ENCODE results near the gene PLEKHA7. TPM values are rescaled to one million over a fixed set of nuclear protein-coding genes. Genes with fewer than 3 reads are reported as not detected.

The PLEKHA7 gene
- total RNA-seq, 2 experiments from 2014 or later = 0.13 TPM; not detected in 1

- H3K9me3 ChIP-seq (ENCODE audit: low read length) = no peaks in the 10 kb centered on the region
- TF ChIP-seq EZH2phosphoT487 (IDR thresholded peaks at IDR 0.05; ENCODE audit: borderline replicate concordance, low read depth, low read length) (no peak), CTCF (conservative IDR thresholded peaks at IDR 0.05; ENCODE audit: low read length) (no peak)
- no TSS peak for BruUV-seq (replicated peaks)
- no peaks in the 10 kb centered on the region for H3K4me1 ChIP-seq (ENCODE audit: insufficient read depth, low read length, poor library complexity, severe bottlenecking)
- no peak overlapping the region for H3K27ac ChIP-seq (ENCODE audit: low read depth, low read length, poor library complexity, severe bottlenecking)
- no peak overlapping the region for H2AFZ ChIP-seq (ENCODE audit: low read length)
- CTCF ChIA-PET (ENCODE audit: unreplicated experiment) = no interaction called here
- H3K4me2 ChIP-seq (ENCODE audit: low read length) = no peak overlapping the region
- H3K79me2 ChIP-seq (ENCODE audit: insufficient read depth, low read depth, low read length) = no peaks in the 10 kb centered on the region
- H3K4me3 ChIP-seq (ENCODE audit: low read depth, low read length, poor library complexity, severe bottlenecking) = no peak overlapping the region
- H4K20me1 ChIP-seq (ENCODE audit: insufficient read depth, low read length) = no peaks in the 10 kb centered on the region
- DNase-seq (ENCODE audit: low spot score) = no peak
- H3K9me2 ChIP-seq (ENCODE audit: insufficient read depth, low read length) = no peaks in the 10 kb centered on the region
- intact Hi-C loops (cut with micrococcal nuclease; ENCODE audit: unreplicated experiment) = no loop called here
- H3K36me3 ChIP-seq (ENCODE audit: insufficient read depth, low read length) = no peaks in the 10 kb centered on the region
- POLR2A ChIA-PET = interaction anchor here (0.6 to 1.6 kb wide), 3 partner anchors 9 to 21 kb away, joined by 3 to 9 read pairs (median 3); no protein-coding TSS in a partner anchor
Observed at GRCh38 chr11:16816358-16817270, 197.6 kb downstream of the PLEKHA7 start.

GRCh38 chr11:16815047-16815767 is 199.0 kb downstream of the PLEKHA7 start:
- Histone ChIP-seq H3K9me2 (ENCODE audit: insufficient read depth, low read length) (no peaks in the 10 kb centered on the region), H3K79me2 (ENCODE audit: insufficient read depth, low read depth, low read length) (no peaks in the 10 kb centered on the region), H3K4me3 (ENCODE audit: low read depth, low read length, poor library complexity, severe bottlenecking) (no peak overlapping the region), H2AFZ (ENCODE audit: low read length) (no peak overlapping the region), H3K4me1 (ENCODE audit: insufficient read depth, low read length, poor library complexity, severe bottlenecking) (no peaks in the 10 kb centered on the region), H3K9me3 (ENCODE audit: low read length) (no peaks in the 10 kb centered on the region), H3K4me2 (ENCODE audit: low read length) (no peak overlapping the region), H4K20me1 (ENCODE audit: insufficient read depth, low read length) (no peaks in the 10 kb centered on the region), H3K36me3 (ENCODE audit: insufficient read depth, low read length) (no peaks in the 10 kb centered on the region), H3K27ac (ENCODE audit: low read depth, low read length, poor library complexity, severe bottlenecking) (no peak overlapping the region)
- CTCF ChIA-PET (ENCODE audit: unreplicated experiment) = interaction anchor here (0.6 kb wide), 1 partner anchor 134 kb away, joined by 3 read pairs; no protein-coding TSS in a partner anchor
- no TSS peak for BruUV-seq (replicated peaks)
- DNase-seq (ENCODE audit: low spot score) = no peak
- POLR2A ChIA-PET = interaction anchor here (0.7 to 1.6 kb wide), 2 partner anchors 9 to 102 kb away, joined by 3 to 9 read pairs; no protein-coding TSS in a partner anchor
- intact Hi-C loops (cut with micrococcal nuclease; ENCODE audit: unreplicated experiment) = no loop called here
- no peak for TF ChIP-seq EZH2phosphoT487 (IDR thresholded peaks at IDR 0.05; ENCODE audit: borderline replicate concordance, low read depth, low read length)

GRCh38 chr11:16814410-16815046 is 199.7 kb downstream of the PLEKHA7 start:
- CTCF ChIA-PET (ENCODE audit: unreplicated experiment) = no interaction called here
- no TSS peak for BruUV-seq (replicated peaks)
- H3K9me3 ChIP-seq (ENCODE audit: low read length) = no peaks in the 10 kb centered on the region

More at GRCh38 chr11:16814410-16815046, 199.7 kb downstream of the PLEKHA7 start:
- Histone ChIP-seq H3K36me3 (ENCODE audit: insufficient read depth, low read length) (no peaks in the 10 kb centered on the region), H3K79me2 (ENCODE audit: insufficient read depth, low read depth, low read length) (no peaks in the 10 kb centered on the region), H3K4me3 (ENCODE audit: low read depth, low read length, poor library complexity, severe bottlenecking) (no peak overlapping the region), H3K9me2 (ENCODE audit: insufficient read depth, low read length) (no peaks in the 10 kb centered on the region), H4K20me1 (ENCODE audit: insufficient read depth, low read length) (no peaks in the 10 kb centered on the region), H3K4me2 (ENCODE audit: low read length) (no peak overlapping the region), H3K4me1 (ENCODE audit: insufficient read depth, low read length, poor library complexity, severe bottlenecking) (no peaks in the 10 kb centered on the region), H2AFZ (ENCODE audit: low read length) (no peak overlapping the region), H3K27ac (ENCODE audit: low read depth, low read length, poor library complexity, severe bottlenecking) (no peak overlapping the region)
- intact Hi-C loops (cut with micrococcal nuclease; ENCODE audit: unreplicated experiment) = no loop called here
- POLR2A ChIA-PET = no interaction called here
- DNase-seq (ENCODE audit: low spot score) = no peak
- TF ChIP-seq EZH2phosphoT487 (IDR thresholded peaks at IDR 0.05; ENCODE audit: borderline replicate concordance, low read depth, low read length) (no peak), CTCF (conservative IDR thresholded peaks at IDR 0.05; ENCODE audit: low read length) (no peak)
